Skin of body (tissue), 2 donors: ENCODE results near the gene HELZ2. TPM values are rescaled to one million over a fixed set of nuclear protein-coding genes. Genes with fewer than 3 reads are reported as not detected.

ENCODE experiments used
- DNase-seq: peaks from one replicate; lab custom pipeline; 2025; lab: John Stamatoyannopoulos, UW
- total RNA-seq: library from RNA; depleted of rRNA; stranded (reverse); fragments of >200 nt; gene quantifications from one replicate; pipeline ENCODE4 v1.2.3, GENCODE V29; 2014

HELZ2 gene
- total RNA-seq, 1 donor from 2014 or later, result 19.8 TPM

GRCh38 chr20:63540417-63541186 is 33.4 kb downstream of the HELZ2 start:
- no peak for DNase-seq

GRCh38 chr20:63539441-63540370 is 34.3 kb downstream of the HELZ2 start:
- DNase-seq, result no peak

GRCh38 chr20:63539092-63539430 is 35.0 kb downstream of the HELZ2 start:
- no peak for DNase-seq

GRCh38 chr20:63538204-63539091 is 35.6 kb downstream of the HELZ2 start:
- no peak for DNase-seq

GRCh38 chr20:63537525-63538203 is 36.4 kb downstream of the HELZ2 start:
- peak; percentile 34 for DNase-seq

- DNase-seq, result no peak
These were observed 37.0 kb downstream of the HELZ2 start, which contains the start of gene PTK6 for GRCh38 chr20:63536997-63537524. TSS of gene PTK6 (minus strand) at chr20:63537376. CDS start at chr20:63537314, 62 bp downstream.

- DNase-seq, result no peak
These were observed 37.6 kb downstream of the HELZ2 start for GRCh38 chr20:63536241-63536977.

GRCh38 chr20:63534831-63535651 is 39.0 kb downstream of the HELZ2 start:
- DNase-seq, result no peak

GRCh38 chr20:63534427-63534830 is 39.6 kb downstream of the HELZ2 start:
- DNase-seq, result no peak

GRCh38 chr20:63533871-63534393 is 40.1 kb downstream of the HELZ2 start:
- DNase-seq, result no peak

- DNase-seq, result no peak
These were observed 40.7 kb downstream of the HELZ2 start for GRCh38 chr20:63533388-63533787.

- no peak for DNase-seq
These were observed 41.5 kb downstream of the HELZ2 start for GRCh38 chr20:63532449-63532971.

- DNase-seq, result no peak
These were observed 42.2 kb downstream of the HELZ2 start for GRCh38 chr20:63531686-63532448.

- no peak for DNase-seq
These were observed 43.3 kb downstream of the HELZ2 start for GRCh38 chr20:63530788-63531160.

GRCh38 chr20:63529861-63530787 is 43.9 kb downstream of the HELZ2 start:
- DNase-seq, result no peak

GRCh38 chr20:63529180-63529860 is 44.7 kb downstream of the HELZ2 start:
- no peak for DNase-seq
